OCI-LY3 (cell line): ENCODE results near the gene KLHDC4.
A peak's percentile ranks its signal among the peaks of the same experiment; 100 is the strongest.
"Not testable (repeated sequence)": the region's sequence is repeated elsewhere in the genome, so short reads cannot be mapped to it uniquely, and the experiment has no call there.

Source experiments
- H2AFZ ChIP-seq: fragments of 200-600, 300-600 bp; shearing (Covaris generic); 2 replicates; pipeline ENCODE4 v1.6.0; 2014; ENCODE audit warnings: antibody characterized with exemption, low read depth, low read length
- H3K27ac ChIP-seq: fragments of 200-600, 300-600 bp; sonication (generic); 2 replicates; pipeline ENCODE4 v1.5.1; 2014; ENCODE audit warnings: mild to moderate bottlenecking, low read length, moderate library complexity, mixed read lengths
- H3K27me3 ChIP-seq: fragments of 200-600, 300-600 bp; sonication (generic); 2 replicates; pipeline ENCODE4 v1.6.1; 2014; ENCODE audit warnings: low read depth, low read length, mixed read lengths
- H3K36me3 ChIP-seq: fragments of 200-600, 300-600 bp; sonication (generic); replicated peaks from 2 replicates; pipeline ENCODE3; 2014; ENCODE audit warnings: low read depth, low read length, mixed read lengths
- H3K4me1 ChIP-seq: fragments of 300-600, 200-600 bp; sonication (generic); 2 replicates; pipeline ENCODE4 v1.6.1; 2014; ENCODE audit warnings: low read length, mixed read lengths
- H3K4me2 ChIP-seq: fragments of 200-600, 300-600 bp; sonication (generic); 2 replicates; pipeline ENCODE4 v1.6.1; 2014; ENCODE audit warnings: low read length, mixed read lengths
- H3K4me3 ChIP-seq: fragments of 300-600, 200-600 bp; sonication (generic); 2 replicates; pipeline ENCODE4 v1.5.1; 2014; ENCODE audit warnings: antibody characterized with exemption, mild to moderate bottlenecking, low read length, moderate library complexity
- H3K79me2 ChIP-seq: fragments of 300-600, 200-600 bp; shearing (Covaris generic); 2 replicates; pipeline ENCODE4 v1.6.1; 2014; ENCODE audit warnings: mild to moderate bottlenecking, low read length, mixed read lengths
- H3K9ac ChIP-seq: fragments of 300-600, 200-600 bp; shearing (Covaris generic); 2 replicates; pipeline ENCODE4 v1.6.0; 2014; ENCODE audit warnings: mild to moderate bottlenecking, low read length, moderate library complexity
- H3K9me3 ChIP-seq: fragments of 200-600, 300-600 bp; shearing (Covaris generic); 2 replicates; pipeline ENCODE4 v1.6.1; 2014; ENCODE audit warnings: low read length, mixed read lengths; ENCODE audit not compliant: insufficient read depth
- H4K20me1 ChIP-seq: fragments of 200-600, 300-600 bp; sonication (generic); 2 replicates; pipeline ENCODE4 v1.6.1; 2016; ENCODE audit warnings: low read length, mixed read lengths; ENCODE audit not compliant: insufficient read depth
- EZH2phosphoT487 ChIP-seq: fragments of 200-600 bp; shearing (Covaris generic); IDR thresholded peaks from 2 replicates; pipeline ENCODE4 v1.6.1; 2018; ENCODE audit warnings: antibody characterized with exemption, mixed run types, low read depth
- TF ChIP-seq, protein P1 (sequence below): fragments of 200-600, 300-600 bp; sonication (generic); IDR thresholded peaks from 2 replicates; pipeline ENCODE4 v1.5.1; 2014; ENCODE audit warnings: antibody characterized with exemption, low read length, low read depth

The KLHDC4 gene

DNA sequence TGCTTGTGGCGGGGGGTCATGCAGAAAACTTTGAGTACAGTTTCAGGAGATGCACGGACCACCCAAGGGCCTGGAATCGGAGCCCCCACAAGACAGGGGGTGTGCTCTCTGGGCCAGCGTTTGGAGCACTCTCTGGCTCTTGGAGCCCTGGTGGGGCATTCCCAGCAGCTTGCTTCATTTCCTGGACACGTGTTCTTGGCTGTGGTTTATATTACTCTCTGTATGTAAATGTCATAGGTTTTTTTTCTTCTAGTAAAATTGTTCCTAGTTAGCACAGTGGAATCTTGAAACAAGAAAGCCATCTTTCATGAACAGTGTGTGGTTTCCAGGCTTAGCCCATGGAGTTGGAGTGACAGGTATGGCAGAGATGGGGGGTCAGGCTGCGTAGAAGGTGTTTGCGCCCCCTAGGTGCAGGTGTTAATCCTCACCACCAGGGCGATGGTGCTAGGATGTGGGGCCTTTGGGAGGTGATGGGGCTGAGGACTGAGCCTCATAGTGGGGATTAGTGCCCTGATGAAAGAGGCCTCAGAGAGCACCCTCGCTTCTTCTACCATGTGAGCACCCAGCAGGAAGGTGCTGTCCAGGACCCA lies 83.7 kb downstream of the KLHDC4 start:
- H3K79me2 ChIP-seq, result no peaks in the 10 kb centered on the region
- no peaks in the 10 kb centered on the region for H4K20me1 ChIP-seq
- no peaks in the 10 kb centered on the region for H3K36me3 ChIP-seq
- H3K27me3 ChIP-seq, result no peaks in the 10 kb centered on the region
- H3K4me3 ChIP-seq, result no peak overlapping the region
- H3K4me2 ChIP-seq, result peak overlapping the region; percentile 56
- no peak overlapping the region for H3K27ac ChIP-seq
- H3K9ac ChIP-seq, result no peak overlapping the region
- no peaks in the 10 kb centered on the region for H3K9me3 ChIP-seq
- H2AFZ ChIP-seq, result no peak overlapping the region
- no peak for TF ChIP-seq EZH2phosphoT487
- TF ChIP-seq, protein P1, sequence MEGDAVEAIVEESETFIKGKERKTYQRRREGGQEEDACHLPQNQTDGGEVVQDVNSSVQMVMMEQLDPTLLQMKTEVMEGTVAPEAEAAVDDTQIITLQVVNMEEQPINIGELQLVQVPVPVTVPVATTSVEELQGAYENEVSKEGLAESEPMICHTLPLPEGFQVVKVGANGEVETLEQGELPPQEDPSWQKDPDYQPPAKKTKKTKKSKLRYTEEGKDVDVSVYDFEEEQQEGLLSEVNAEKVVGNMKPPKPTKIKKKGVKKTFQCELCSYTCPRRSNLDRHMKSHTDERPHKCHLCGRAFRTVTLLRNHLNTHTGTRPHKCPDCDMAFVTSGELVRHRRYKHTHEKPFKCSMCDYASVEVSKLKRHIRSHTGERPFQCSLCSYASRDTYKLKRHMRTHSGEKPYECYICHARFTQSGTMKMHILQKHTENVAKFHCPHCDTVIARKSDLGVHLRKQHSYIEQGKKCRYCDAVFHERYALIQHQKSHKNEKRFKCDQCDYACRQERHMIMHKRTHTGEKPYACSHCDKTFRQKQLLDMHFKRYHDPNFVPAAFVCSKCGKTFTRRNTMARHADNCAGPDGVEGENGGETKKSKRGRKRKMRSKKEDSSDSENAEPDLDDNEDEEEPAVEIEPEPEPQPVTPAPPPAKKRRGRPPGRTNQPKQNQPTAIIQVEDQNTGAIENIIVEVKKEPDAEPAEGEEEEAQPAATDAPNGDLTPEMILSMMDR, result peak; percentile 46
- H3K4me1 ChIP-seq, result peaks cover 10% of the 10 kb centered on the region

DNA sequence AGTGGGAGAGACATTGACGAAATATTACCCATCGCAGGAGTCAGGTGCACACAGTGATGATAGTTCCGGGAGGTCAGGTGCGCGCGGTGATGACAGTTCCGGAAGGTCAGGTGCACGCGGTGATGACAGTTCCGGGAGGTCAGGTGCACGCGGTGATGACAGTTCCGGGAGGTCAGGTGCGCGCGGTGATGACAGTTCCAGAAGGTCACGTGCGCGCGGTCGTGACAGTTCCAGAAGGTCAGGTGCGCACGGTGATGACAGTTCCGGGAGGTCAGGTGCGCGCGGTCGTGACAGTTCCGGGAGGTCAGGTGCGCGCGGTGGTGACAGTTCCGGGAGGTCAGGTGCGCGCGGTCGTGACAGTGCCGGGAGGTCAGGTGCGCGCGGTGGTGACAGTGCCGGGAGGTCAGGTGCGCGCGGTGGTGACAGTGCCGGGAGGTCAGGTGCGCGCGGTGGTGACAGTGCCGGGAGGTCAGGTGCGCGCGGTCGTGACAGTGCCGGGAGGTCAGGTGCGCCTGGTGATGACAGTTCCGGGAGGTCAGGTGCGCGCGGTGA lies 84.7 kb downstream of the KLHDC4 start:
- H3K4me1 ChIP-seq, H3K27me3 ChIP-seq, H4K20me1 ChIP-seq, H3K4me2 ChIP-seq, H3K79me2 ChIP-seq, H3K4me3 ChIP-seq, H3K9ac ChIP-seq, H3K27ac ChIP-seq, H3K36me3 ChIP-seq, H3K9me3 ChIP-seq, H2AFZ ChIP-seq: not testable (repeated sequence)

DNA sequence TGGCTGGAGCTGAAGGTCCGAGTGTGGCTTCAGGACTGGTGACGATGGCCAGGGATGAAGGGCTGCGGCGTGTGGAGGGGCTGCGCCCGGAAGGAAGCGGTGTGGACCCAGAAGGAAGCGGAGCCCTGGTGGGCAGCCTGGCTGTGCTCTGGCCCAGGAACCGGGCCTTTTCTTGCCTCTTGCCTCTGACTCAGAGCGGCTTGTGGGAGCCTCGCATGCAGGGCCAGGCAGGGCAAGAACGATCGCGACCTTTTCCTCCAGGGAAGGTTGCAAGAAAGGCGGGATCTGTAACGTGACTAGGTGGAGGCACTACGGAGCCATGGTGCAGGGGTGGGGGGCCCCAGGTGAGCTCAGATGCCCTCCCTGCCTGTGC lies 85.5 kb downstream of the KLHDC4 start:
- H3K36me3 ChIP-seq, result no peaks in the 10 kb centered on the region

DNA sequence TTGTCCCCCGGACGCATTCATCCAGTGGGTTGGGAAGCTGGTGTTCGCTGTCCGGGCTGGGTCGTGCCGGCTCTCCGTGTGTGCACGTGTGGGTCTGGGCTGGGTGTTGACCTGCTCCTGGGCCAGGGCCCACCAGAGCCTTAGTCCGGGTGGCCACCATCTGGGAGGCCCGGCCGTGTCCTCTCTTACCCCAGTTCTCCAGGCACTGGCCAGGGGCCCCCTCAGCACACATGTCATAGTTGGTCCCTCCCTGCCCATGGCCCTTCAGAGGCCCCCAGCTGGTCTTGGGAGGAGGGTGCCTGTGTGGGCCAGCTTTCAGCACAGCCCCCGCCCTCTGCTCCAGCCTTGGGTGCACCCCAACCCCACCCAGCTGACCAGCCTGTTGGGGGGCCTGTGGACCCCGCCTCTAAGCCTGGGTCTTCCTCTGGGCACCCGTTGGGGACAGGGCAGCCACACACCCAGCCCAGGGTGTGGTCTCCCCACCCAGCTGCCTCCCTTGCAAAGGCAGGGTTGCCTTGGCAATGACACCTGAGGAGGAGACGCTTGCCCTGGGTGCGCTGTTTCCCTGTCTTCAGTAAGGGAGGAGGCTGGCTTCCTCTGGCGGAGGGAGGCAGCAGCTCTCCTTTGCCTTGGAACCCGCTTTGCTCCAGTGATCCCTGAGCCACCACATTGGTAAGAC lies 86.1 kb downstream of the KLHDC4 start:
- H3K27me3 ChIP-seq, result 0 out of 2 replicates have a peak, but pooled peaks cover 4% of the 10 kb centered on the region
- H3K4me3 ChIP-seq, result no peak overlapping the region
- peaks cover 16% of the 10 kb centered on the region for H3K4me1 ChIP-seq

More for the DNA sequence above, 85.5 kb downstream of the KLHDC4 start:
- Histone ChIP-seq H2AFZ (no peak overlapping the region), H3K27me3 (0 out of 2 replicates have a peak, but pooled peaks cover 4% of the 10 kb centered on the region), H3K4me1 (peaks cover 14% of the 10 kb centered on the region), H3K9ac (no peak overlapping the region), H3K79me2 (no peaks in the 10 kb centered on the region), H4K20me1 (no peaks in the 10 kb centered on the region), H3K27ac (no peak overlapping the region), H3K9me3 (no peaks in the 10 kb centered on the region), H3K4me2 (no peak overlapping the region), H3K4me3 (no peak overlapping the region)
- no peak for TF ChIP-seq EZH2phosphoT487
- TF ChIP-seq, protein P1, result no peak

More for the DNA sequence above, 86.1 kb downstream of the KLHDC4 start:
- no peaks in the 10 kb centered on the region for H3K9me3 ChIP-seq
- no peaks in the 10 kb centered on the region for H3K36me3 ChIP-seq
- H3K9ac ChIP-seq, result no peak overlapping the region
- TF ChIP-seq, protein P1, result no peak
- TF ChIP-seq EZH2phosphoT487, result no peak
- no peak overlapping the region for H3K4me2 ChIP-seq
- no peaks in the 10 kb centered on the region for H3K79me2 ChIP-seq
- no peak overlapping the region for H3K27ac ChIP-seq
- no peak overlapping the region for H2AFZ ChIP-seq
- H4K20me1 ChIP-seq, result no peaks in the 10 kb centered on the region
